Vagina (tissue), 2 donors: ENCODE results near the gene ZFP69B. TPM values are rescaled to one million over a fixed set of nuclear protein-coding genes. Genes with fewer than 3 reads are reported as not detected.

Source experiments
- DNase-seq, 2 donors: peaks; one replicate each; pipeline ENCODE4 v3.0.0-alpha.2; 2017; ENCODE audit errors: extremely low spot score in 2 of 2
- H3K27ac ChIP-seq: fragments of 200-600 bp; sonication (generic); one replicate; pipeline ENCODE4 v1.5.1; 2019
- H3K27me3 ChIP-seq: fragments of 200-600 bp; sonication (generic); one replicate; pipeline ENCODE4 v1.5.1; 2019
- H3K36me3 ChIP-seq, 2 donors: fragments of 200-600 bp; sonication (generic); one replicate each; pipeline ENCODE4 v1.5.1; 2017 to 2019
- H3K4me1 ChIP-seq: fragments of 200-600 bp; sonication (generic); one replicate; pipeline ENCODE4 v1.5.1; 2019
- H3K4me3 ChIP-seq, 2 donors: fragments of 200-600 bp; sonication (generic); 1 replicate in 1 of 2; 2 replicates in 1 of 2; pipeline ENCODE4 v1.5.1; 2016 to 2019
- H3K9me3 ChIP-seq: fragments of 200-600 bp; sonication (generic); one replicate; pipeline ENCODE4 v1.5.1; 2019
- CTCF ChIP-seq, 3 experiments: fragments of 450-650 bp in 2 of 3; fragments of 200-600 bp in 1 of 3; sonication (generic) in 1 of 3; IDR thresholded peaks; one replicate each; pipeline ENCODE4 v1.5.1; 2017 to 2019; ENCODE audit warnings: antibody characterized with exemption in 3 of 3, mild to moderate bottlenecking in 2 of 3, moderate library complexity in 2 of 3
- POLR2A ChIP-seq, 2 donors: fragments of 450-650 bp; IDR thresholded peaks; one replicate each; pipeline ENCODE4 v1.6.1; 2017; ENCODE audit warnings: antibody characterized with exemption in 2 of 2, mild to moderate bottlenecking in 2 of 2, moderate library complexity in 2 of 2
- POLR2AphosphoS5 ChIP-seq, 2 donors: sonication (generic); formaldehyde crosslinking; IDR thresholded peaks; one replicate each; pipeline ENCODE4 v1.9.0; 2017; ENCODE audit warnings: antibody characterized with exemption in 2 of 2, mild to moderate bottlenecking in 2 of 2, low read depth in 1 of 2; ENCODE audit not compliant: insufficient read depth in 1 of 2
- intact Hi-C: fragments of 100-400 bp; cut with DNase I; formaldehyde crosslinking; loops from one replicate; pipeline ENCODE4 v1.15.1; 2023
- total RNA-seq: library from RNA; depleted of rRNA; stranded (reverse); fragments of >200 nt; gene quantifications from one replicate; pipeline ENCODE4 v1.2.3, GENCODE V29; 2016

The ZFP69B gene
- total RNA-seq, 1 donor from 2014 or later: 1.2 TPM

DNA sequence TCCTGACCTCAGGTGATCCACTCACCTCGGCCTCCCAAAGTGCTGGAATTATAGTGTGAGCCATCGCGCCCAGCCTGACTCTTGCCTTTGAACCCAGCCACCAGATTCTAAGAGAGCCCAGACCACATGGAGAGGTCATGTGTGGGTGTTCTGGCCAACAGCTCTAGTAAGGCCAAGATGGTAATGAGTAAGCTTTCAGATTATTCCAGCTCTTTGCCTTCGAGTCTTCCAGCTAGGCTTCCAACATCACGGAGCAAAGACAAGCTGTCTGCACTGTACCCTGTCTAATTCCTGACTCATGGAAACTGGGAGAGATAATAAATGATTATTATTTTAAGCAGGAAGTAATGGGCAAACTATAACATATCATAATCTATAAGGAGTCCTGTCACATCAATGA is 14.8 kb upstream of the ZFP69B start:
- no peak overlapping the region for H3K4me3 ChIP-seq
- no peaks in the 10 kb centered on the region for H3K4me1 ChIP-seq
- H3K27me3 ChIP-seq: no peaks in the 10 kb centered on the region
- no peak overlapping the region for H3K27ac ChIP-seq
- TF ChIP-seq POLR2AphosphoS5 (IDR thresholded peaks at IDR 0.05; ENCODE audit: insufficient read depth in 1 of 2, low read depth in 1 of 2): no peak
- TF ChIP-seq POLR2A (IDR thresholded peaks at IDR 0.05): no peak
- TF ChIP-seq CTCF (IDR thresholded peaks at IDR 0.05): no peak
- intact Hi-C loops: no loop called here
- H3K36me3 ChIP-seq: no peaks in the 10 kb centered on the region
- DNase-seq: no peak
- H3K9me3 ChIP-seq: no peaks in the 10 kb centered on the region

- H3K4me1 ChIP-seq: no peaks in the 10 kb centered on the region
- intact Hi-C loops: no loop called here
- no peak overlapping the region for H3K27ac ChIP-seq
- H3K9me3 ChIP-seq: no peaks in the 10 kb centered on the region
- no peaks in the 10 kb centered on the region for H3K27me3 ChIP-seq
- TF ChIP-seq CTCF (IDR thresholded peaks at IDR 0.05) (no peak), POLR2AphosphoS5 (IDR thresholded peaks at IDR 0.05; ENCODE audit: insufficient read depth in 1 of 2, low read depth in 1 of 2) (no peak), POLR2A (IDR thresholded peaks at IDR 0.05) (no peak)
- no peaks in the 10 kb centered on the region for H3K36me3 ChIP-seq
- H3K4me3 ChIP-seq: no peak overlapping the region
- no peak for DNase-seq
These were observed 14.4 kb upstream of the ZFP69B start for GRCh38 chr1:40435876-40436275.

DNA sequence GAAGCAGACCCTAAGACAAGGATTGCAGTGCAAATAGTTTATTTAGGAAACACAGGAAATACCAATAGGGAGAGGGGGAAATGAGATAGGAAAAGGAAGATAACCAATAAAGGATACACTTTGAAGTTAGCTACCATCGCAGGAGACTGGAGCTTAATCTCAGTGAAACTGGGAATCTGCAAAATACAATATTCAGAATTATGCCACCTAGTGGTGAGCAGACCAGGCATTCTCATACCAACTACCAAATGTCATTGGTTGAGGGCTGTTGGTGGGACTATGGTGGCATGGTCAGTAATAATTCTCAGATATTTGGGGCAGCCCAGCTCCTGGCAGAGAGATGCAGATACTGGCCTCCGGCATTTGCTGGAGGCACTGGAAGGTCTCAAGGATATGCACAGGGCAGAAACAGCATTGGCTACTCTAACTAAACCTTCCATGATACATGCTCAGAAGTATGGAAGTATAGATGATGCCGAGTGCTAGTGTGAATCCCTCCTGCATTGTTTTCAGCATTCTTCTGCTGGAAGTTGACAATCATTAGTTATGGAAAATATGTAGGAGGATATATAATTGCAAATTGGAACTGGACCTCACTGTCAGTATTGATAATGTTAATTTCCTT is 11.8 kb upstream of the ZFP69B start:
- H3K36me3 ChIP-seq: no peaks in the 10 kb centered on the region
- TF ChIP-seq POLR2A (IDR thresholded peaks at IDR 0.05) (no peak), POLR2AphosphoS5 (IDR thresholded peaks at IDR 0.05; ENCODE audit: insufficient read depth in 1 of 2, low read depth in 1 of 2) (no peak), CTCF (IDR thresholded peaks at IDR 0.05) (peak; percentile 23 to 55 (median 42))

DNA sequence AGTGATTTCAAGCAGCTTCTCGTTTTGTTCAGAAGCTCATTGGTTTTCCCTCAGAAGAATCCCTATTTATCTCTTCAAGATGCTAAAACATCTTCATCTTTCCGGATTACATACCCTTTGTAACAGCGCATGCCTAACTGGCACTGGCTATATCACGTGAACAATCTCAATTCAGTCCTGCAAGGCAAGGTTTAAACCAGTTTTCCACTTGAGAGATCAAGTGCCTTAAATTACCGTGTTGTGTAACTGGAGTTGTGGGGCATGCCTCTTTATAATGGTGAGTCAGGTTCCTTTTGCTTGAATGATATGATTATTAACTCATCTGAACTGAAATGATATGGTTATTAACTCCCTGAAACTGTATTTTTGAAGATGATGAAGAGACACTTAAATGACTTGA is 11.0 kb upstream of the ZFP69B start:
- DNase-seq: no peak
- Histone ChIP-seq H3K27me3 (no peaks in the 10 kb centered on the region), H3K36me3 (no peaks in the 10 kb centered on the region), H3K27ac (no peak overlapping the region), H3K4me3 (no peak overlapping the region), H3K9me3 (no peaks in the 10 kb centered on the region), H3K4me1 (no peaks in the 10 kb centered on the region)
- intact Hi-C loops: no loop called here
- TF ChIP-seq POLR2A (IDR thresholded peaks at IDR 0.05): no peak
- TF ChIP-seq CTCF (IDR thresholded peaks at IDR 0.05): no peak
- no peak for TF ChIP-seq POLR2AphosphoS5 (IDR thresholded peaks at IDR 0.05; ENCODE audit: insufficient read depth in 1 of 2, low read depth in 1 of 2)

More for the DNA sequence above, 11.8 kb upstream of the ZFP69B start:
- Histone ChIP-seq H3K27me3 (no peaks in the 10 kb centered on the region), H3K27ac (no peak overlapping the region), H3K4me3 (no peak overlapping the region), H3K9me3 (no peaks in the 10 kb centered on the region), H3K4me1 (no peaks in the 10 kb centered on the region)
- DNase-seq: no peak
- intact Hi-C loops: no loop called here

- no peaks in the 10 kb centered on the region for H3K9me3 ChIP-seq
- intact Hi-C loops: no loop called here
These were observed 390 bp downstream of the ZFP69B start for GRCh38 chr1:40450495-40451237.

More at GRCh38 chr1:40450495-40451237, 390 bp downstream of the ZFP69B start:
- TF ChIP-seq POLR2A (IDR thresholded peaks at IDR 0.05) (no peak), POLR2AphosphoS5 (IDR thresholded peaks at IDR 0.05; ENCODE audit: insufficient read depth in 1 of 2, low read depth in 1 of 2) (no peak), CTCF (IDR thresholded peaks at IDR 0.05) (no peak)
- DNase-seq: no peak
- Histone ChIP-seq H3K27ac (peak overlapping the region; percentile 64), H3K4me3 (peak overlapping the region; percentile 65 to 78), H3K4me1 (peaks cover 6% of the 10 kb centered on the region), H3K36me3 (peaks cover 0 to 5% of the 10 kb centered on the region in 2 donors), H3K27me3 (no peaks in the 10 kb centered on the region)
